Neural progenitor cell (in vitro differentiated cells): ENCODE results near the gene LRRC36. TPM values are rescaled to one million over a fixed set of nuclear protein-coding genes. Genes with fewer than 3 reads are reported as not detected.
"Not testable (repeated sequence)": the region's sequence is repeated elsewhere in the genome, so short reads cannot be mapped to it uniquely, and the experiment has no call there.

ENCODE experiments used
- DNase-seq: peaks from one replicate; pipeline ENCODE4 v3.0.0-alpha.2; 2016; ENCODE audit warnings: low spot score
- H2AFZ ChIP-seq: fragments of 200-600 bp; sonication (generic); replicated peaks from 2 replicates; pipeline ENCODE4 v1.6.1; 2016; ENCODE audit warnings: antibody characterized with exemption
- H3F3A ChIP-seq: fragments of 200-600 bp; sonication (generic); 2 replicates; pipeline ENCODE4 v1.6.1; 2016; ENCODE audit warnings: antibody characterized with exemption, low read depth
- H3K27ac ChIP-seq: fragments of 200-600 bp; sonication (generic); 2 replicates; pipeline ENCODE4 v1.5.1; 2016; ENCODE audit warnings: mild to moderate bottlenecking
- H3K27me3 ChIP-seq: fragments of 200-600 bp; sonication (generic); 2 replicates; pipeline ENCODE4 v1.6.1; 2016; ENCODE audit warnings: mild to moderate bottlenecking, moderate library complexity
- H3K36me3 ChIP-seq: fragments of 200-600 bp; sonication (generic); 2 replicates; pipeline ENCODE4 v1.5.1; 2016
- H3K4me1 ChIP-seq: fragments of 200-600 bp; sonication (generic); 2 replicates; pipeline ENCODE4 v1.6.1; 2016; ENCODE audit warnings: mixed run types
- H3K4me2 ChIP-seq: fragments of 200-600 bp; sonication (generic); 2 replicates; pipeline ENCODE4 v1.6.1; 2016
- H3K4me3 ChIP-seq: fragments of 200-600 bp; sonication (generic); 2 replicates; pipeline ENCODE4 v1.5.1; 2016
- H3K79me2 ChIP-seq: fragments of 200-600 bp; sonication (generic); 2 replicates; pipeline ENCODE4 v1.6.1; 2016; ENCODE audit warnings: low read depth
- H3K9ac ChIP-seq: fragments of 200-600 bp; sonication (generic); 2 replicates; pipeline ENCODE4 v1.6.1; 2016
- H3K9me3 ChIP-seq: fragments of 200-600 bp; sonication (generic); 2 replicates; pipeline ENCODE4 v1.5.1; 2016; ENCODE audit warnings: low read depth
- H4K20me1 ChIP-seq: fragments of 200-600 bp; sonication (generic); 2 replicates; pipeline ENCODE4 v1.6.1; 2016; ENCODE audit warnings: low read depth
- H3K27ac Mint-ChIP-seq: 3 replicates; pipeline ENCODE4 v1.8.0; 2021; ENCODE audit warnings: mixed read lengths
- H3K27me3 Mint-ChIP-seq: 2 replicates; pipeline ENCODE4 v1.8.0; 2022; ENCODE audit warnings: low read depth, mild to moderate bottlenecking, inconsistent platforms, moderate library complexity, mixed read lengths; ENCODE audit not compliant: insufficient read depth
- H3K36me3 Mint-ChIP-seq: 3 replicates; pipeline ENCODE4 v1.8.0; 2021; ENCODE audit warnings: mixed read lengths
- H3K4me1 Mint-ChIP-seq: 3 replicates; pipeline ENCODE4 v1.8.0; 2021; ENCODE audit warnings: mixed read lengths
- H3K4me3 Mint-ChIP-seq: 3 replicates; pipeline ENCODE4 v1.8.0; 2021; ENCODE audit warnings: mild to moderate bottlenecking, moderate library complexity, mixed read lengths
- H3K9me3 Mint-ChIP-seq: 3 replicates; pipeline ENCODE4 v1.8.0; 2020; ENCODE audit warnings: mixed read lengths
- EZH2 ChIP-seq: fragments of 200-600 bp; sonication (generic); IDR thresholded peaks from 2 replicates; pipeline ENCODE4 v1.6.1; 2017; ENCODE audit warnings: antibody characterized with exemption, mild to moderate bottlenecking, moderate library complexity
- EZH2phosphoT487 ChIP-seq: fragments of 200-600 bp; sonication (generic); IDR thresholded peaks from 2 replicates; pipeline ENCODE4 v1.6.1; 2017; ENCODE audit warnings: antibody characterized with exemption
- total RNA-seq: library from RNA; depleted of rRNA; stranded (reverse); fragments of >200 nt; gene quantifications from 2 replicates; pipeline ENCODE4 v1.2.3, GENCODE V29; 2015; ENCODE audit warnings: low replicate concordance
- TF ChIP-seq, protein P1 (sequence below): fragments of 200-600 bp; sonication (generic); IDR thresholded peaks from 2 replicates; pipeline ENCODE4 v1.5.1; 2017; ENCODE audit warnings: antibody characterized with exemption, mild to moderate bottlenecking

The LRRC36 gene
- total RNA-seq, 1 donor from 2014 or later, result not detected

DNA sequence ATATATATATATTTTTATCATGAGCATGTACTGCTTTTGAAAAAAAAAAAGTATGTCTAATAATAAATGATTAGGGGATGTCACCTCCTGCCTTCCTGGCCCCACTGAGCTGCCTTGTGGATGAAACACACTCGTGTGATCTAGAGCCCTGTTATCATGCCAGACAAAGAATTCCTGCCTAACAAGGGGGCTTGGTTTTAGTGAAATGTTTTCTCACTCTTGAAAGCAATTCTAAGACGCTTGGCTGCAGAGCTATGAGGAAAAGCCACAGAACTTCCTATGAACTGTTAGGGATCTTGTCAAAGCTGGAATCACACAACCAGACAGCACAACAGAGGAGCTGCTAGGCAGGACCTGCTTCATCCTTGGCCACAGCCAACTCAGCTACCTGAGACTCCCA is 85.7 kb downstream of the LRRC36 start:
- Histone ChIP-seq H3F3A (no peaks in the 10 kb centered on the region), H3K4me1 (no peaks in the 10 kb centered on the region), H3K36me3 (no peaks in the 10 kb centered on the region), H4K20me1 (no peaks in the 10 kb centered on the region), H3K27me3 (peaks cover 22% of the 10 kb centered on the region), H2AFZ (no peak overlapping the region), H3K9me3 (no peaks in the 10 kb centered on the region), H3K4me3 (no peak overlapping the region), H3K4me2 (no peak overlapping the region), H3K9ac (no peak overlapping the region), H3K27ac (no peak overlapping the region), H3K79me2 (no peaks in the 10 kb centered on the region)
- H3K4me3 Mint-ChIP-seq, result no peak overlapping the region
- no peak for DNase-seq
- H3K27me3 Mint-ChIP-seq, result peaks cover 2% of the 10 kb centered on the region
- H3K36me3 Mint-ChIP-seq, result peaks cover 5% of the 10 kb centered on the region
- no peak overlapping the region for H3K27ac Mint-ChIP-seq
- H3K9me3 Mint-ChIP-seq, result no peaks in the 10 kb centered on the region
- TF ChIP-seq, protein P1, sequence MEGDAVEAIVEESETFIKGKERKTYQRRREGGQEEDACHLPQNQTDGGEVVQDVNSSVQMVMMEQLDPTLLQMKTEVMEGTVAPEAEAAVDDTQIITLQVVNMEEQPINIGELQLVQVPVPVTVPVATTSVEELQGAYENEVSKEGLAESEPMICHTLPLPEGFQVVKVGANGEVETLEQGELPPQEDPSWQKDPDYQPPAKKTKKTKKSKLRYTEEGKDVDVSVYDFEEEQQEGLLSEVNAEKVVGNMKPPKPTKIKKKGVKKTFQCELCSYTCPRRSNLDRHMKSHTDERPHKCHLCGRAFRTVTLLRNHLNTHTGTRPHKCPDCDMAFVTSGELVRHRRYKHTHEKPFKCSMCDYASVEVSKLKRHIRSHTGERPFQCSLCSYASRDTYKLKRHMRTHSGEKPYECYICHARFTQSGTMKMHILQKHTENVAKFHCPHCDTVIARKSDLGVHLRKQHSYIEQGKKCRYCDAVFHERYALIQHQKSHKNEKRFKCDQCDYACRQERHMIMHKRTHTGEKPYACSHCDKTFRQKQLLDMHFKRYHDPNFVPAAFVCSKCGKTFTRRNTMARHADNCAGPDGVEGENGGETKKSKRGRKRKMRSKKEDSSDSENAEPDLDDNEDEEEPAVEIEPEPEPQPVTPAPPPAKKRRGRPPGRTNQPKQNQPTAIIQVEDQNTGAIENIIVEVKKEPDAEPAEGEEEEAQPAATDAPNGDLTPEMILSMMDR, result no peak
- peaks cover 16% of the 10 kb centered on the region for H3K4me1 Mint-ChIP-seq

DNA sequence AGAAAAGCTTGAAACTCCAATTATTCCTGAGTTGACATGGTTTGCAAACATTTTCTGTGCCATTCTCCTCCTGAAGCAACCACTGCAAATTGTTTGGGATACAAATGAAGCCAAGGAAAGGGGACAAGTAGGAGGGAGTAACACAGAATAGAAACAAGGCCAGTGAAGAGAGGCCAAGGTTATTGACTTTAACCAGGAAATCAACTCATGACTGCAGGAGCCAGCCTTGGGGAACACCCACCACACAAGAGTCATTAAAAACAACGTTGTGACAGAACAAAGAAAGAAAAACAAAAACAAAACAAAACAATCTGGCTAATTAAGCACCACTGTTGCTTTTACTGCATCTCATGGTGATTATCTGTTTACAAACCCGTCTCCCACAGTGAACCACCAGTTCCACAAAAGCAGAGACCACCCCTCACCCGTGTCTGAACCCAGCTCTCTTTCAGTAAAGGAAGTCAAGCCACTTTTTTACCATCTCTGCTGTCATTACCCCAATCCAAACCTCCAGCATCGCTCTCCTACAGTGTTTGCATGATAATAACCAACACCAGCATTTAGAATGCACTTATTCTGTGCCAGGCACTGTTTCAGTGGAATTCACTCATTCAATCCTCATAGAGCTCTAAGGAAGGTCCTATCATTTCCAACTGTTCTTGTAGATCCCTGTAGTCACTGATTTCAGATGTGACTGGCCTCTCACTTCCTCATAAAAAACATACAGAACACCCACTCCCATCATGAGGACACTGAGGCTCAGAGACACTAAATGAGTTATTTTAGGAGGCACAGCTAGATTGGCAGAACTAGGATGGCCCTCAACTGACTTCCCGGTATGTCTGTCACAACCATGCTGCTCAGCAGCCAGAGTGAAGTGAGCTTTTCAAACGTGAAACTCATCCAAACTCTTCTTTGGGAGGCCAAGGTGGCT is 87.6 kb downstream of the LRRC36 start:
- no peak overlapping the region for H3K4me2 ChIP-seq
- TF ChIP-seq EZH2, result no peak

DNA sequence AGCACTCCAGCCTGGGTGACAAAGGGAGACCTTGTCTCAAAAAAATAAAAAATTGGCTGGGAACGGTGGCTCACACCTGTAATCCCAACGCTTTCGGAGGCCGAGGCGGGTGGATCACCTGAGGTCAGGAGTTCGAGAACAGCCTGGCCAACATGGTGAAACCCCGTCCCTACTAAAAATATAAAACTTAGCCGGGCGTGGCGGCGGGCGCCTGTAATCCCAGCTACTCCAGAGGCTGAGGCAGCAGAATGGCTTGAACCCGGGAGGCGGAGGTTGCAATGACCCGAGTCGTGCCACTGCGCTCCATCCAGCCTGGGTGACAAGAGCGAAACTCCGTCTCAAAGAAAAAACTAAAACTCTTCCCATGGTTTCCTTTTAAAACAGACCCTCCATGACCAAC is 88.8 kb downstream of the LRRC36 start:
- peak overlapping the region; percentile 51 for H3K27ac Mint-ChIP-seq
- H3K4me1 Mint-ChIP-seq, result peaks cover 18% of the 10 kb centered on the region
- not testable (repeated sequence) for H3F3A ChIP-seq, H3K79me2 ChIP-seq, H3K9me3 ChIP-seq, H3K9me3 Mint-ChIP-seq, H2AFZ ChIP-seq, H4K20me1 ChIP-seq, H3K27ac ChIP-seq, H3K36me3 ChIP-seq, H3K27me3 Mint-ChIP-seq, DNase-seq, H3K4me1 ChIP-seq, H3K36me3 Mint-ChIP-seq, H3K9ac ChIP-seq
- peak overlapping the region; percentile 85 for H3K4me3 Mint-ChIP-seq
- Histone ChIP-seq H3K27me3 (peaks cover 27% of the 10 kb centered on the region), H3K4me2 (peak overlapping the region; percentile 89), H3K4me3 (peak overlapping the region; percentile 62)

More for the DNA sequence above, 87.6 kb downstream of the LRRC36 start:
- H3K27me3 ChIP-seq, result peaks cover 27% of the 10 kb centered on the region
- no peak overlapping the region for H3K27ac Mint-ChIP-seq
- no peaks in the 10 kb centered on the region for H3K36me3 ChIP-seq
- peaks cover 4% of the 10 kb centered on the region for H3K27me3 Mint-ChIP-seq
- DNase-seq, result no peak
- H3K4me1 Mint-ChIP-seq, result peaks cover 16% of the 10 kb centered on the region
- H3K9me3 Mint-ChIP-seq, result no peaks in the 10 kb centered on the region
- no peaks in the 10 kb centered on the region for H4K20me1 ChIP-seq
- H3F3A ChIP-seq, result no peaks in the 10 kb centered on the region
- H3K4me3 Mint-ChIP-seq, result peak overlapping the region; percentile 69
- H3K79me2 ChIP-seq, result no peaks in the 10 kb centered on the region
- no peak overlapping the region for H3K27ac ChIP-seq
- H3K36me3 Mint-ChIP-seq, result peaks cover 5% of the 10 kb centered on the region
- no peak overlapping the region for H3K9ac ChIP-seq
- H3K4me1 ChIP-seq, result no peaks in the 10 kb centered on the region
- H3K4me3 ChIP-seq, result no peak overlapping the region
- no peaks in the 10 kb centered on the region for H3K9me3 ChIP-seq
- H2AFZ ChIP-seq, result no peak overlapping the region

DNA sequence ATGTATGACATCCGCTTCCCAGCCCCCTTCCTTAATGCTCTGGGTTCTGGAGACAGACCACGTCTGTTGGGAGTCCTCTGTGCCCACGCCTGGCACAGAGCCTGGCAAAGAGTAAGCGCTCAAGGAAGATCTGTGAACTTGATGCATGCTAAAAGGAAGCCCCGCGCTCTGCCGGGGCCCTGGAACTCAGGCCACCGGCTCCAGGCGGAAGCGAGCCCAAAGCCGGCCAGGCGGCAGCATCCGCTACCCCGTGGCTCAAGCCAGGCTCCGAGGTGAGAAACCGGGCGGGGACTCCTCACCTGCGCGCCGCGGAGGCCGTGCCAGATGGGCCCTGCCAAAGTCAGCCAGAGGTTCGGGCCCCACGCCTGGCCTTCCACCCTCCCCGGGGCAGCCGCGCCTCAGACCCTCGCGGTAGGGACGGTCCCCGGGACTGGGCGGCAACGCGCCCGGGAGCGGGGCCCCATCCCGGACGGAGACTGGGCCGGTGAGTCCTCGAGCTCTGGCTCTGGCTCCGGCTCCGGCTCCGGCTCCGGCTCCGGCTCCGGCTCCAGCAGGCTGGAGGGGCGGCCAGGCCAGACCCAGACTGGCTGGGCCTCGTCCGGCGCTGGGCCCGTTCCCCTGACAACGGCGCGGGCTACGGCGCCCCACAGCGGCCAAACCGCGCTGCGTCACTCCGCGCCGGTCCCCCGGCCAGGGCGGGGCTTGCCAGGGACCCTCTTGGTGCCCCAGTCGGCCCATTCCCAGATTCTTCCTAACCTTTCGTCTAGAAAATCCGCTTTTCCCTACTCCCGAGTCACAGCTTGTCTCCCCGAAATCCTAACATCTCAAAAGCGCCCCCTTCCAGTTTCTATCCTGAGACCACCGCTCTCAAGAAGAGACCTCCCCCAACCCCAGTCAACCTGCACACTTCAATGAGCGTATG is 89.5 kb downstream of the LRRC36 start, which contains the start of gene ZDHHC1:
Gene ZDHHC1, minus strand, starts transcription at position 606 of the 922 bp plus-strand sequence. CDS start 8,702 bp downstream, outside the sequence.
- Histone ChIP-seq H3K4me2 (peak within 1 kb of the TSS; percentile 89), H3F3A (no peaks in the 10 kb centered on the region), H3K9me3 (no peaks in the 10 kb centered on the region), H2AFZ (peak within 1 kb of the TSS; percentile 96), H3K27me3 (peaks cover 27% of the 10 kb centered on the region), H4K20me1 (no peaks in the 10 kb centered on the region), H3K79me2 (no peaks in the 10 kb centered on the region), H3K4me1 (no peaks in the 10 kb centered on the region), H3K9ac (peak within 1 kb of the TSS; percentile 71), H3K27ac (no peak within 1 kb of the TSS), H3K4me3 (peak within 1 kb of the TSS; percentile 62), H3K36me3 (no peaks in the 10 kb centered on the region)
- peak within 1 kb of the TSS; percentile 89 for H3K4me3 Mint-ChIP-seq
- no peaks in the 10 kb centered on the region for H3K9me3 Mint-ChIP-seq
- peaks cover 7% of the 10 kb centered on the region for H3K27me3 Mint-ChIP-seq
- DNase-seq, result peak; percentile 89
- peak within 1 kb of the TSS; percentile 80 for H3K27ac Mint-ChIP-seq
- TF ChIP-seq, protein P1, result peak; percentile 75
- peak; percentile 51 for TF ChIP-seq EZH2
- TF ChIP-seq EZH2phosphoT487, result no peak
- H3K4me1 Mint-ChIP-seq, result peaks cover 19% of the 10 kb centered on the region
- H3K36me3 Mint-ChIP-seq, result peaks cover 2% of the 10 kb centered on the region
